PC-3 (cell line): ENCODE measurements around the gene ALDOA. TPM values are rescaled to one million over a fixed set of nuclear protein-coding genes. Genes with fewer than 3 reads are reported as not detected.

Experiments
- ATAC-seq: fragments of 200-7000 bp; cut with Tn5 transposase; 2 replicates; pipeline ENCODE4 v1.9.1; 2020; ENCODE audit warnings: mild to moderate bottlenecking, moderate library complexity
- BruUV-seq: library from RNA; stranded (reverse); fragments of 400-500 nt; replicated peaks from 2 replicates; lab custom pipeline; 2021; lab: Mats Ljungman, UMichigan
- CTCF ChIA-PET: fragments of 300-600 bp; sonication (Branson Sonifier 250); formaldehyde crosslinking; loops from one replicate; lab custom pipeline; 2022; ENCODE audit warnings: antibody characterized with exemption; lab: Charles Lee
- POLR2A ChIA-PET: fragments of 300-600 bp; sonication (Branson Sonifier 250); formaldehyde crosslinking; loops from one replicate; lab custom pipeline; 2022; ENCODE audit warnings: antibody characterized with exemption; ENCODE audit not compliant: unreplicated experiment; lab: Charles Lee
- DNase-seq: peaks from one replicate; pipeline ENCODE4 v3.0.0-alpha.2; 2015
- H2AFZ ChIP-seq: fragments of 300-600 bp; sonication (generic); 2 replicates; pipeline ENCODE4 v1.6.0; 2016; ENCODE audit warnings: antibody characterized with exemption, low read length
- H3F3A ChIP-seq: fragments of 300-600 bp; sonication (generic); one replicate; pipeline ENCODE4 v1.6.0; 2017; ENCODE audit warnings: antibody characterized with exemption, low read length, control low read depth, mild to moderate bottlenecking; ENCODE audit not compliant: unreplicated experiment
- H3K27ac ChIP-seq: fragments of 300-600 bp; sonication (generic); 2 replicates; pipeline ENCODE4 v1.5.1; 2016; ENCODE audit warnings: mild to moderate bottlenecking, low read length
- H3K27me3 ChIP-seq: fragments of 300-600 bp; sonication (generic); 2 replicates; pipeline ENCODE4 v1.6.1; 2016; ENCODE audit warnings: low read length, mixed read lengths
- H3K36me3 ChIP-seq: fragments of 300-600 bp; sonication (generic); 2 replicates; pipeline ENCODE4 v1.6.1; 2016; ENCODE audit warnings: low read depth, mixed run types, low read length, mixed read lengths
- H3K4me1 ChIP-seq: fragments of 300-600 bp; sonication (generic); 2 replicates; pipeline ENCODE4 v1.5.1; 2016; ENCODE audit warnings: low read length; ENCODE audit not compliant: insufficient read depth
- H3K4me2 ChIP-seq: fragments of 300-600 bp; sonication (generic); 2 replicates; pipeline ENCODE4 v1.6.0; 2016; ENCODE audit warnings: low read length
- H3K4me3 ChIP-seq: fragments of 300-600 bp; sonication (generic); 2 replicates; pipeline ENCODE4 v1.5.1; 2016; ENCODE audit warnings: mild to moderate bottlenecking, low read length, mixed read lengths
- H3K79me2 ChIP-seq: fragments of 300-600 bp; sonication (generic); 2 replicates; pipeline ENCODE4 v1.6.1; 2017; ENCODE audit warnings: low read length, mixed read lengths
- H3K9ac ChIP-seq: fragments of 300-600 bp; sonication (generic); 2 replicates; pipeline ENCODE4 v1.6.0; 2016; ENCODE audit warnings: mild to moderate bottlenecking, low read length
- H3K9me2 ChIP-seq: fragments of 300-600 bp; sonication (generic); replicated peaks from 2 replicates; pipeline ENCODE4 v1.6.1; 2016; ENCODE audit warnings: mixed run types, low read length, mixed read lengths
- H3K9me3 ChIP-seq: fragments of 300-600 bp; sonication (generic); 2 replicates; pipeline ENCODE4 v1.6.1; 2016; ENCODE audit warnings: low read length, mixed read lengths
- H4K20me1 ChIP-seq: fragments of 300-600 bp; sonication (generic); 2 replicates; pipeline ENCODE4 v1.6.1; 2016; ENCODE audit warnings: low read length, mixed read lengths
- EZH2 ChIP-seq: fragments of 300-600 bp; sonication (generic); IDR thresholded peaks from one replicate; pipeline ENCODE4 v1.6.1; 2017; ENCODE audit warnings: antibody characterized with exemption, mild to moderate bottlenecking, low read length; ENCODE audit not compliant: unreplicated experiment
- EZH2phosphoT487 ChIP-seq: fragments of 300-600 bp; sonication (generic); IDR thresholded peaks from 2 replicates; pipeline ENCODE4 v1.6.1; 2018; ENCODE audit warnings: mild to moderate bottlenecking, antibody characterized with exemption, low read length, borderline replicate concordance
- intact Hi-C: fragments of 100-400 bp; cut with micrococcal nuclease; formaldehyde crosslinking; loops from 2 replicates; pipeline ENCODE4 v1.9.0; 2023
- total RNA-seq: library from RNA; depleted of rRNA; stranded (reverse); fragments of >200 nt; gene quantifications from 2 replicates; pipeline ENCODE4 v1.2.3, GENCODE V29; 2014
- TF ChIP-seq, protein P1 (sequence below): fragments of 300-600 bp; sonication (generic); conservative IDR thresholded peaks from 2 replicates; pipeline ENCODE4 v1.5.1; 2017; ENCODE audit warnings: antibody characterized with exemption, low read depth, mild to moderate bottlenecking, low read length

ALDOA gene
- total RNA-seq, 1 experiment from 2014 or later, result 2,048 TPM

DNA sequence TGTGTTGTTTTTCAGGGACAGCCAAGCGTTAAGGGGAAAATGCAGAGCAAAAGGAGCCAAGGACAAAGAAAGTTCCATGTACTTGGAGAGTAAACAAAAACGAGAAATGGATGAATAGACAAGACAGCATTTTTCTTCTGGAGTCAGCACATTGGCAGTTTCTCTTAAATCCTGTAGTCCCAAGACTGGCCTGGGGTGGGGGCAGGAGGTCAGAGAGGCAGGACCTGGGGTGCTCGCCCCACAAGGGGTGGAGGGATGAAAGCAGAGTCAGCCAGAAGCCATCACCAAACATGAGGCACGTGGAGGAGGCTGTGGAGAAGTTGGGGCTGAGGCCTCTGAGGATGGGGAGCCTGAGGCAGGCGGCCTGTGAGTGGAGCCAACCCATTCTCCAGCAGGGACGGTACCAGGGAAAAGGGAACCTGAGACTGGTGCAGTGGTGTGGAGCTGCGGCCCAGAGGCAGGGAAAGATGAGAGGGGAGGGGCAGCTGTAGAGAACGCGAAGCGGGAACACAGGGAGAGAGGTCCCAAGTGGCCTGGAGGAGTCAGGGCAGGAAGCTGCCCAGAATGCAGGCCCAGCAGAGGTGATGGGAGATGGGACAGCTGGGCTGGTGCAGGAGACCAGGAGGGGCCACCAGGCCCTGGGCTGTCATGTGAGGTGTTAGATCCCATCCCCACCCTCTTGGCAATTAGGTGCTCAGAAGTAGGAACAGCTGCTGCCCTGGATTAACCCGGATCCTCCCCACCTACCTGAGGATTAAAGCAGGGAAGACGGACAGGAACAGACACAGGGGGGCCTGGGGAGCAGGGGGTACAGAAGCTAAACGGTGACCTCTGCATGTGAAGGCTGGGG lies 37.7 kb upstream of the ALDOA start:
- DNase-seq (no peak), ATAC-seq (no peak)
- POLR2A ChIA-PET, result no interaction called here
- Histone ChIP-seq H3K79me2 (no peaks in the 10 kb centered on the region), H3K27ac (no peak overlapping the region), H2AFZ (no peak overlapping the region), H3K36me3 (no peaks in the 10 kb centered on the region; the same call in 1 of the 2 replicates), H3K27me3 (no peaks in the 10 kb centered on the region), H3K4me3 (no peak overlapping the region), H3K9ac (no peak overlapping the region), H3K4me2 (no peak overlapping the region), H3K9me2 (no peaks in the 10 kb centered on the region), H3K9me3 (no peaks in the 10 kb centered on the region), H3F3A (no peaks in the 10 kb centered on the region), H3K4me1 (no peaks in the 10 kb centered on the region), H4K20me1 (no peaks in the 10 kb centered on the region)
- no TSS peak for BruUV-seq
- TF ChIP-seq EZH2, result no peak
- no peak for TF ChIP-seq EZH2phosphoT487
- TF ChIP-seq, protein P1, sequence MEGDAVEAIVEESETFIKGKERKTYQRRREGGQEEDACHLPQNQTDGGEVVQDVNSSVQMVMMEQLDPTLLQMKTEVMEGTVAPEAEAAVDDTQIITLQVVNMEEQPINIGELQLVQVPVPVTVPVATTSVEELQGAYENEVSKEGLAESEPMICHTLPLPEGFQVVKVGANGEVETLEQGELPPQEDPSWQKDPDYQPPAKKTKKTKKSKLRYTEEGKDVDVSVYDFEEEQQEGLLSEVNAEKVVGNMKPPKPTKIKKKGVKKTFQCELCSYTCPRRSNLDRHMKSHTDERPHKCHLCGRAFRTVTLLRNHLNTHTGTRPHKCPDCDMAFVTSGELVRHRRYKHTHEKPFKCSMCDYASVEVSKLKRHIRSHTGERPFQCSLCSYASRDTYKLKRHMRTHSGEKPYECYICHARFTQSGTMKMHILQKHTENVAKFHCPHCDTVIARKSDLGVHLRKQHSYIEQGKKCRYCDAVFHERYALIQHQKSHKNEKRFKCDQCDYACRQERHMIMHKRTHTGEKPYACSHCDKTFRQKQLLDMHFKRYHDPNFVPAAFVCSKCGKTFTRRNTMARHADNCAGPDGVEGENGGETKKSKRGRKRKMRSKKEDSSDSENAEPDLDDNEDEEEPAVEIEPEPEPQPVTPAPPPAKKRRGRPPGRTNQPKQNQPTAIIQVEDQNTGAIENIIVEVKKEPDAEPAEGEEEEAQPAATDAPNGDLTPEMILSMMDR, result no peak
- intact Hi-C loops, result no loop called here
- CTCF ChIA-PET, result no interaction called here

- Histone ChIP-seq H3F3A (no peaks in the 10 kb centered on the region), H3K4me3 (no peak overlapping the region), H3K79me2 (no peaks in the 10 kb centered on the region), H3K36me3 (no peaks in the 10 kb centered on the region; the same call in 1 of the 2 replicates), H4K20me1 (no peaks in the 10 kb centered on the region), H3K27me3 (no peaks in the 10 kb centered on the region), H3K9me3 (no peaks in the 10 kb centered on the region), H3K9ac (no peak overlapping the region), H2AFZ (no peak overlapping the region), H3K4me1 (no peaks in the 10 kb centered on the region), H3K9me2 (no peaks in the 10 kb centered on the region), H3K4me2 (no peak overlapping the region), H3K27ac (no peak overlapping the region)
- CTCF ChIA-PET, result no interaction called here
- ATAC-seq (no peak), DNase-seq (no peak)
- TF ChIP-seq EZH2 (no peak), EZH2phosphoT487 (no peak)
- TF ChIP-seq, protein P1, result no peak
- POLR2A ChIA-PET, result no interaction called here
- BruUV-seq, result no TSS peak
- intact Hi-C loops, result no loop called here
Observed at GRCh38 chr16:30028438-30029076, 37.0 kb upstream of the ALDOA start.
